Measurements from ENCODE around the gene RIMS1. TPM values are rescaled to one million over a fixed set of nuclear protein-coding genes. Genes with fewer than 3 reads are reported as not detected.
A peak's percentile ranks its signal among the peaks of the same experiment; 100 is the strongest.

The RIMS1 gene
- total RNA-seq, 1 donor from 2014 or later = 2.2 TPM

GRCh38 chr6:72083976-72084375 is 197.6 kb downstream of the RIMS1 start:
- Histone ChIP-seq H3K79me2 (ENCODE audit: insufficient read depth, low read length) (no peaks in the 10 kb centered on the region), H2AFZ (ENCODE audit: low read depth, low read length) (no peak overlapping the region), H3K9me3 (ENCODE audit: insufficient read depth, low read depth, low read length) (no peaks in the 10 kb centered on the region), H3K4me2 (ENCODE audit: low read length) (no peak overlapping the region), H3K9ac (ENCODE audit: low read length) (no peak overlapping the region), H3K4me3 (ENCODE audit: insufficient read depth, low read depth, low read length) (no peak overlapping the region), H4K20me1 (ENCODE audit: insufficient read depth, low read length) (no peaks in the 10 kb centered on the region), H3K27ac (ENCODE audit: low read depth, low read length) (no peak overlapping the region), H3K27me3 (ENCODE audit: insufficient read depth, low read length) (no peaks in the 10 kb centered on the region), H3K36me3 (ENCODE audit: insufficient read depth, low read length) (no peaks in the 10 kb centered on the region), H3K4me1 (ENCODE audit: insufficient read depth, low read length) (no peaks in the 10 kb centered on the region)
- H3K4me1 Mint-ChIP-seq (ENCODE audit: low read depth, unreplicated experiment) = no peaks in the 10 kb centered on the region
- FAIRE-seq (peak; percentile 26), DNase-seq (ENCODE audit: low read depth) (no peak)
- no peak overlapping the region for H3K4me3 Mint-ChIP-seq (ENCODE audit: unreplicated experiment)
- no peak overlapping the region for H3K27ac Mint-ChIP-seq (ENCODE audit: unreplicated experiment)
- no peaks in the 10 kb centered on the region for H3K27me3 Mint-ChIP-seq (ENCODE audit: low read depth, unreplicated experiment)
- no peaks in the 10 kb centered on the region for H3K36me3 Mint-ChIP-seq (ENCODE audit: low read depth, unreplicated experiment)
- H3K9me3 Mint-ChIP-seq (ENCODE audit: unreplicated experiment) = no peaks in the 10 kb centered on the region
- no peak for TF ChIP-seq CTCF (IDR thresholded peaks at IDR 0.05; ENCODE audit: insufficient read depth, low read depth, low read length)
- TF ChIP-seq EZH2 (IDR thresholded peaks at IDR 0.05; ENCODE audit: insufficient read depth, low read length) = no peak

- no peaks in the 10 kb centered on the region for H3K4me1 ChIP-seq (ENCODE audit: insufficient read depth, low read length)
- Mint-ChIP-seq H3K9me3 (ENCODE audit: unreplicated experiment) (no peaks in the 10 kb centered on the region), H3K4me1 (ENCODE audit: low read depth, unreplicated experiment) (no peaks in the 10 kb centered on the region), H3K36me3 (ENCODE audit: low read depth, unreplicated experiment) (no peaks in the 10 kb centered on the region), H3K27me3 (ENCODE audit: low read depth, unreplicated experiment) (no peaks in the 10 kb centered on the region), H3K27ac (ENCODE audit: unreplicated experiment) (no peak overlapping the region), H3K4me3 (ENCODE audit: unreplicated experiment) (no peak overlapping the region)
- no peaks in the 10 kb centered on the region for H3K79me2 ChIP-seq (ENCODE audit: insufficient read depth, low read length)
- H3K36me3 ChIP-seq (ENCODE audit: insufficient read depth, low read length) = no peaks in the 10 kb centered on the region
- H3K27me3 ChIP-seq (ENCODE audit: insufficient read depth, low read length) = no peaks in the 10 kb centered on the region
- no peak overlapping the region for H3K4me3 ChIP-seq (ENCODE audit: insufficient read depth, low read depth, low read length)
- no peak overlapping the region for H3K4me2 ChIP-seq (ENCODE audit: low read length)
- H3K9me3 ChIP-seq (ENCODE audit: insufficient read depth, low read depth, low read length) = no peaks in the 10 kb centered on the region
- H3K9ac ChIP-seq (ENCODE audit: low read length) = no peak overlapping the region
- TF ChIP-seq EZH2 (IDR thresholded peaks at IDR 0.05; ENCODE audit: insufficient read depth, low read length) (no peak), CTCF (IDR thresholded peaks at IDR 0.05; ENCODE audit: insufficient read depth, low read depth, low read length) (peak; percentile 43)
- peak; percentile 3 for DNase-seq (ENCODE audit: low read depth)
- no peak overlapping the region for H2AFZ ChIP-seq (ENCODE audit: low read depth, low read length)
- FAIRE-seq = no peak
- H3K27ac ChIP-seq (ENCODE audit: low read depth, low read length) = no peak overlapping the region
- H4K20me1 ChIP-seq (ENCODE audit: insufficient read depth, low read length) = no peaks in the 10 kb centered on the region
Observed at GRCh38 chr6:72084992-72085569, 198.7 kb downstream of the RIMS1 start.

GRCh38 chr6:72094506-72094905 is 208.2 kb downstream of the RIMS1 start:
- Histone ChIP-seq H2AFZ (ENCODE audit: low read depth, low read length) (no peak overlapping the region), H4K20me1 (ENCODE audit: insufficient read depth, low read length) (no peaks in the 10 kb centered on the region), H3K4me1 (ENCODE audit: insufficient read depth, low read length) (no peaks in the 10 kb centered on the region), H3K27ac (ENCODE audit: low read depth, low read length) (no peak overlapping the region), H3K9me3 (ENCODE audit: insufficient read depth, low read depth, low read length) (no peaks in the 10 kb centered on the region), H3K4me3 (ENCODE audit: insufficient read depth, low read depth, low read length) (no peak overlapping the region), H3K27me3 (ENCODE audit: insufficient read depth, low read length) (no peaks in the 10 kb centered on the region), H3K9ac (ENCODE audit: low read length) (no peak overlapping the region), H3K4me2 (ENCODE audit: low read length) (no peak overlapping the region), H3K79me2 (ENCODE audit: insufficient read depth, low read length) (no peaks in the 10 kb centered on the region), H3K36me3 (ENCODE audit: insufficient read depth, low read length) (no peaks in the 10 kb centered on the region)
- no peak for DNase-seq (ENCODE audit: low read depth)
- Mint-ChIP-seq H3K36me3 (ENCODE audit: low read depth, unreplicated experiment) (no peaks in the 10 kb centered on the region), H3K4me1 (ENCODE audit: low read depth, unreplicated experiment) (no peaks in the 10 kb centered on the region), H3K4me3 (ENCODE audit: unreplicated experiment) (no peak overlapping the region), H3K27ac (ENCODE audit: unreplicated experiment) (no peak overlapping the region), H3K9me3 (ENCODE audit: unreplicated experiment) (no peaks in the 10 kb centered on the region), H3K27me3 (ENCODE audit: low read depth, unreplicated experiment) (no peaks in the 10 kb centered on the region)
- FAIRE-seq = no peak
- TF ChIP-seq CTCF (IDR thresholded peaks at IDR 0.05; ENCODE audit: insufficient read depth, low read depth, low read length) = no peak
- no peak for TF ChIP-seq EZH2 (IDR thresholded peaks at IDR 0.05; ENCODE audit: insufficient read depth, low read length)

Measured in astrocyte (in vitro differentiated cells and primary cell).